ENCODE data around the gene LZTS3. TPM values are rescaled to one million over a fixed set of nuclear protein-coding genes. Genes with fewer than 3 reads are reported as not detected.

The LZTS3 gene
- total and polyA plus RNA-seq, 2 of the 13 experiments (the other 11 are each of a cell fraction or from before 2014, with no cell fraction given): 10.1 to 31.3 TPM

DNA sequence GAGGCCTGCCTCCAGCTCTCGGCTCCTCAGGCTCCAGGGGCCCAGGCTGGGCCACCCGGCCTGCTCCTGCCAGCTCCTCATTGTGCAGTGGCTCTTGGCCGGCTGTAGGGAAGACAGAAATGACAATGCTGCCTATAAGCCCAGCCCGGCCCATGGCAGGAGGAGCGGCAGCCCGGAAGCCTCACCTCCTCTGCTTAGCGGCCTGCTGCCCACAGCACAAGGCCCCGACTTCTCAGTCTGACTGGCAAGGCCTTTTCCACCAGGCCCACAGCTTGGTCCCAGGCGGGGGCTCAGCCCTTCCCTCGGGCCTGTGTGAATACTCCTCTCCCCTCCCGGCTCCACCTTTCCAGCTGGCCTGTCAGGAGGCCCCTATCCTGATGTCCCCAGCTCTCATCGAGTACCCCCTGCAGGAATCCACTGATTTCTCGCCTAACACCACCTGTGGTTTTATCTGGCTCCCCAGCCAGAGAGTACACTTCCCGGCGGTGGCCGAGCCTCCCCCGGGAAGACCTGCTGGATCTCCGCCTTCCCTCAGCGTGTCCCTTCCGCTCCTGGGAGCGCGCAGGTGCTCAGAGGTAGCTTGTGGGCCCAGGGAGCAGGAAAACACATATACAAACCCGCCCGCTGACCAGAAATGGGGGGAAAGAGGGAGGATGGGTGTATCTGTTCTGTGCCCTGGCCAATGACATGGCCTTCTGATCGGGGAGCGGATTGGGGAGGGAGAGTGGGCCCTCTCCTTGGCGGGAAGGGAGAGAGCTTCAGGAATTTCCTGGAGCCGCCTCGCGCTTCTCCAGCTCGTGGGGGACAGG is 30.2 kb upstream of the LZTS3 start (continued):
- no peak for TF ChIP-seq TP53 (CRISPR knock-in tag; conservative IDR thresholded peaks at IDR 0.05)
- peak; percentile 45 for TF ChIP-seq MED8 (CRISPR knock-in tag; IDR thresholded peaks at IDR 0.05; ENCODE audit: insufficient replicate concordance)
- no peak for TF ChIP-seq NCOA1 (CRISPR knock-in tag; IDR thresholded peaks at IDR 0.05)
- TF ChIP-seq DR1 (CRISPR knock-in tag; IDR thresholded peaks at IDR 0.05): 0 out of 2 replicates have a peak, but pooled peaks have one; percentile 50
- 0 out of 2 replicates have a peak, but pooled peaks have one; percentile 22 for TF ChIP-seq ZNF83 (CRISPR knock-in tag; IDR thresholded peaks at IDR 0.05; ENCODE audit: borderline replicate concordance)
- TF ChIP-seq ZFP62 (CRISPR knock-in tag; IDR thresholded peaks at IDR 0.05): no peak
- TF ChIP-seq MEIS2 (CRISPR knock-in tag; IDR thresholded peaks at IDR 0.05): peak; percentile 22; the same call in 1 of the 2 replicates
- peak; percentile 84 for TF ChIP-seq PTBP1 (IDR thresholded peaks at IDR 0.05; ENCODE audit: low read depth, low read length, poor library complexity, severe bottlenecking)
- TF ChIP-seq, protein P1, sequence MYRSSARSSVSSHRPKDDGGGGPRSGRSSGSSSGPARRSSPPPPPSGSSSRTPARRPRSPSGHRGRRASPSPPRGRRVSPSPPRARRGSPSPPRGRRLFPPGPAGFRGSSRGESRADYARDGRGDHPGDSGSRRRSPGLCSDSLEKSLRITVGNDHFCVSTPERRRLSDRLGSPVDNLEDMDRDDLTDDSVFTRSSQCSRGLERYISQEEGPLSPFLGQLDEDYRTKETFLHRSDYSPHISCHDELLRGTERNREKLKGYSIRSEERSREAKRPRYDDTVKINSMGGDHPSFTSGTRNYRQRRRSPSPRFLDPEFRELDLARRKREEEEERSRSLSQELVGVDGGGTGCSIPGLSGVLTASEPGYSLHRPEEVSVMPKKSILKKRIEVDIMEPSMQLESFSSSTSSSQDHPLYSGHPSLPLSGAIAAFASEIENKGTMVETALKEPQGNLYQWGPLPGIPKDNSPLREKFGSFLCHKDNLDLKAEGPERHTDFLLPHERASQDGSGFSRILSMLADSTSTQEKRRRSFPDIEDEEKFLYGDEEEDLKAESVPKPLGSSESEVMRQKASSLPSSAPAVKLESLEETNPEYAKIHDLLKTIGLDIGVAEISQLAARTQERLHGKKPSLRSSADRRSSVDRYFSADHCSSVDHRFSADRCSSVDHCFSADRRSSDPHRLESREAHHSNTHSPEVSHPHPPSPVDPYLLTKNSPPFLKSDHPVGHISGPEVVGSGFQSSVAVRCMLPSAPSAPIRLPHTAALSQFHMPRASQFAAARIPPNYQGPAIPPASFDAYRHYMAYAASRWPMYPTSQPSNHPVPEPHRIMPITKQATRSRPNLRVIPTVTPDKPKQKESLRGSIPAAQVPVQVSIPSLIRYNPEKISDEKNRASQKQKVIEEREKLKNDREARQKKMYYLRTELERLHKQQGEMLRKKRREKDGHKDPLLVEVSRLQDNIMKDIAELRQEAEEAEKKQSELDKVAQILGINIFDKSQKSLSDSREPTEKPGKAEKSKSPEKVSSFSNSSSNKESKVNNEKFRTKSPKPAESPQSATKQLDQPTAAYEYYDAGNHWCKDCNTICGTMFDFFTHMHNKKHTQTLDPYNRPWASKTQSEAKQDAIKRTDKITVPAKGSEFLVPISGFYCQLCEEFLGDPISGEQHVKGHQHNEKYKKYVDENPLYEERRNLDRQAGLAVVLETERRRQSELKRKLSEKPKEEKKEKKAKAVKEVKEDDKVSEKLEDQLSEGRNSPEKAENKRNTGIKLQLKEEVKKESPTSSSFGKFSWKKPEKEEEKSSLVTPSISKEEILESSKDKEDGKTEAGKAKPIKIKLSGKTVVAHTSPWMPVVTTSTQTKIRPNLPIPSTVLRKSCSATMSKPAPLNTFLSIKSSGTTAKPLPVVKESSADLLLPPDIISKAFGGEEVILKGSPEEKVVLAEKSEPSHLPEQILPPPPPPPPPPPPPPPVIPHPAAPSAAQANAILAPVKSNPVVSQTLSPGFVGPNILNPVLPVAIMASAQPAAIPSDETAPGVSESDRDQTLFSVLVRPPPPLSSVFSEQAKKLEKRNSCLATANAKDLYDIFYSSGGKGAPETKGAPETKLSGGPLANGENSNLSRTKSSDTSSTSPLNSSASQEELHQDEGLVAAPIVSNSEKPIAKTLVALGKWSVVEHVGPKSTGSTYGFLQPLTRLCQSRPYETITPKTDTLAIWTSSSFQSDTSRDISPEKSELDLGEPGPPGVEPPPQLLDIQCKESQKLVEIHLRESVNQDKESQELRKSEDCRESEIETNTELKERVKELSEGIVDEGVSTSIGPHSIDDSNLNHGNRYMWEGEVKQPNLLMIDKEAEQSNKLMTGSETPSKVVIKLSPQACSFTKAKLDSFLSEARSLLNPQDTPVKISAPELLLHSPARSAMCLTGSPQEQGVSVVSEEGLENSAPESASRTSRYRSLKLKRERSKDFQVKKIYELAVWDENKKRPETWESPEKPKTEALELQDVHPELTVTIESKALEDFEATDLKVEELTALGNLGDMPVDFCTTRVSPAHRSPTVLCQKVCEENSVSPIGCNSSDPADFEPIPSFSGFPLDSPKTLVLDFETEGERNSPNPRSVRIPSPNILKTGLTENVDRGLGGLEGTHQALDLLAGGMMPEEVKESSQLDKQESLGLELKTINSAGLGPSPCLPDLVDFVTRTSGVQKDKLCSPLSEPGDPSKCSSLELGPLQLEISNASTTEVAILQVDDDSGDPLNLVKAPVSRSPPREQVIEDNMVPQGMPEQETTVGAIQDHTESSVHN (CRISPR knock-in tag; IDR thresholded peaks at IDR 0.05): no peak; the same call in 1 of the 2 replicates
- no peak; the same call in 1 of the 2 replicates for TF ChIP-seq MEF2D (CRISPR knock-in tag; IDR thresholded peaks at IDR 0.05)
- peak; percentile 15; the same call in 1 of the 2 replicates for TF ChIP-seq ZNF614 (CRISPR knock-in tag; IDR thresholded peaks at IDR 0.05; ENCODE audit: borderline replicate concordance)
- no peak; the same call in 1 of the 2 replicates for TF ChIP-seq ONECUT2 (CRISPR knock-in tag; IDR thresholded peaks at IDR 0.05)
- TF ChIP-seq NR2F1 (CRISPR knock-in tag; IDR thresholded peaks at IDR 0.05): no peak
- TF ChIP-seq MED1 (CRISPR knock-in tag; IDR thresholded peaks at IDR 0.05): no peak
- 0 out of 2 replicates have a peak, but pooled peaks have one; percentile 60 for TF ChIP-seq ZSCAN31 (CRISPR knock-in tag; IDR thresholded peaks at IDR 0.05; ENCODE audit: low read depth)
- TF ChIP-seq, protein P2, sequence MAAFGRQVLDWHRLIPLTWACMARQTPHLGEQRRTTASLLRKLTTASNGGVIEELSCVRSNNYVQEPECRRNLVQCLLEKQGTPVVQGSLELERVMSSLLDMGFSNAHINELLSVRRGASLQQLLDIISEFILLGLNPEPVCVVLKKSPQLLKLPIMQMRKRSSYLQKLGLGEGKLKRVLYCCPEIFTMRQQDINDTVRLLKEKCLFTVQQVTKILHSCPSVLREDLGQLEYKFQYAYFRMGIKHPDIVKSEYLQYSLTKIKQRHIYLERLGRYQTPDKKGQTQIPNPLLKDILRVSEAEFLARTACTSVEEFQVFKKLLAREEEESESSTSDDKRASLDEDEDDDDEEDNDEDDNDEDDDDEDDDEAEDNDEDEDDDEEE (CRISPR knock-in tag; IDR thresholded peaks at IDR 0.05): no peak; the same call in 1 of the 2 replicates
- TF ChIP-seq THAP8 (CRISPR knock-in tag; IDR thresholded peaks at IDR 0.05; ENCODE audit: borderline replicate concordance): no peak
- no peak for TF ChIP-seq KAT2B (IDR thresholded peaks at IDR 0.05; ENCODE audit: borderline replicate concordance, low read depth, low read length)
- TF ChIP-seq PAX8 (CRISPR knock-in tag; IDR thresholded peaks at IDR 0.05; ENCODE audit: borderline replicate concordance): 0 out of 2 replicates have a peak, but pooled peaks have one; percentile 34
